ENCODE data around the gene NRG3.

NRG3 gene

DNA sequence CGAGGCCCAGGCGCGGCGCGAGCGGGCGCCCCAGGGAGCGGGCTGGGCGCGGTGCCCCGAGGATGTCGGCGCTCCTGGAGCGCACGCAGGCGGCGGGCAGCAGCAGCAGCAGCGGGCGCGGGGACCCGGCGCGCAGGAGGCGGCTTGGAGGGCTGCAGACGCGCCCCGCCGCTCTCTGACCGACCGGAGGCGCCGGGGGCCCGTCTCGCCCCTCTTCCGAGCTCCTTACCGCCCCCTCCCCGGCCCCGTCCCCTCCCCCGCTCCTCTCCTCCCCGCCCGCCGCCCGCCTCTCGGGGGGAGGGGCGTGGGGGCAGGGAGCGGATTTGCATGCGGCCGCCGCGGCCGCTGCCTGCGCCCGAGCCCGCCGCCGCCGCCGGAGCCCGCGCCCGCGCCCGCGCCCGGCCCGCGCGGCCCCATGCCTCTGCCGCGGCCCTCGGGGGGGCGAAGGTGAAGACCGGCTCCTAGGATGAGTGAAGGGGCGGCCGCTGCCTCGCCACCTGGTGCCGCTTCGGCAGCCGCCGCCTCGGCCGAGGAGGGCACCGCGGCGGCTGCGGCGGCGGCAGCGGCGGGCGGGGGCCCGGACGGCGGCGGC lies at the start of gene NRG3:
Gene NRG3 (plus strand): TSS at position 320 of the 592 bp plus-strand sequence.
- no peak for DNase-seq

- no peak for DNase-seq
Observed at GRCh38 chr10:81828251-81828650, 46.7 kb upstream of the NRG3 start.

DNA sequence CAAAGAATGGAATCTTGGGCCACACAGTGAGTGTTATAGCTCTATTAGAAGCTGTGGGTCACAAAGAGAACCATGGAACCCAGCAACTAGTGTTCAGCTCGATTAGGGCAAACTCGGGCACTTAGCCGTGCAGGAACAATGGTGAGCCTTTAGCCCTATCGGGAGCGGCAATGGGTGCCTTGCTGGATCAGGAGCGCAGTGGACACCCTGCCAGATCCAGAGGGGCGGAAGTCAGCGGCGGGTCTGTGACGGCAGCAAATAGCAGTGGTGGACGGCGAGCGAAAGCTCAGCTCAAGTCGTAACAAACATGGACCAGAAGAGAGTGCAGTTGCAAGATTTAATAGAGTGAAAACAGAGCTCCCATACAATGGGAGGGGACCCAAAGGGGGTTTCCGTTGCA lies 43.9 kb upstream of the NRG3 start:
- DNase-seq, result no peak

- no peak for DNase-seq
Observed at GRCh38 chr10:81838950-81839349, 36.0 kb upstream of the NRG3 start.

DNA sequence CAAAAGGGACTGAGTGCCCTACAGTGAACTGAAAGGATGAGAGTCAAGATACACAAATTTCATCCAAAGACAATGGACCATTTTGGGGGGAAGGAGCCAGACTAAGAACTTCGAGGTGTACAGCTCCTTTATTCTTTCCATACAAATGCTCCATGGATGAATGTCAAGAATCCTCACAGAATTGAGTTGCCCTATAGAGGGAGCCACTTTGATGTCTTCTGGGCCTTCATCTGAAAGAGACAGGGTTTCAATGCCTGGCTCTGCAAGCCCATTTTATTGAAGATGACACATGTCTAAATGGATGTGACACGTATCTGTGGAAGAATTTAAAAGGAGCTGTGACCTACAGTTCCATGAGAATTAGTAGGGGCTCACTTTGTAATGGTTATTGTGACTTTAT lies 32.0 kb upstream of the NRG3 start:
- DNase-seq, result no peak

- no peak for DNase-seq
Observed at GRCh38 chr10:81847675-81848074, 27.3 kb upstream of the NRG3 start.

- no peak for DNase-seq
Observed at GRCh38 chr10:81848514-81848913, 26.5 kb upstream of the NRG3 start.

DNA sequence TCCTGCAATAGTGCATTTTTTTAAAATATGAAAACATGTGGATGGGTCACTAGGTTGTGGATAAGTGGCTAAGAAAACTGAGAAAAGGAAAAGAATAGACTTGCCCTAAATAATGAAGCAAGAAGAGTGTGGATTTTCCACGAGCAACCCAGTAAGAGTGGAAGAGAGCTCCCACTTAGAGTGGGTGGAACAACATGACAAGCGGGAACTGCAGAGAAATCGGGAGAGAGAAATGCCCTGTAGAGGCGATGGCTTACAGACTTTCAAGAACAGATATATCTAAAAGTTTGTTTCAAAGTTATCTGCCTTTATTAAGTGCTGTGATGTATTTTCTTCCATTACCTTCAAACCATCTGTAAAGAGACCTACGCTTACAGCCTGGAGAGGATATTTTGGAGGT lies 26.1 kb upstream of the NRG3 start:
- DNase-seq, result no peak

DNA sequence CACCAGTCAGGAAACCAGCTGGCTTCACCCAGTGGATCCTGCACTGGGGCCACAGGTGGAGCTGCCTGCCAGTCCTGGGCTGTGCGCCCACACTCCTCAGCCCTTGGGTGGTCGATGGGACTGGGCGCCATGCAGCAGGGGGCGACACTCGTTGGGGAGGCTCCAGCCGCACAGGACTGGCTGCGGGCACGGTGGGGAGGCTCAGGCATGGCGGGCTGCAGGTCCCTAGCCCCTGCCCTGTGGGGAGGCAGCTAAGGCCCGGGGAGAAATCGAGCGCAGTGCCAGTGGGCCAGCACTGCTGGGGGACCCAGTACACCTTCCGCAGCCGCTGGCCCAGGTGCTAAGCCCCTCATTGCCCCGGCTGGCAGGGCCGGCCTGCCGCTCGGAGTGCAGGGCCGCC lies 12.4 kb upstream of the NRG3 start:
- no peak for DNase-seq

GRCh38 chr10:81863771-81864170 lies 11.2 kb upstream of the NRG3 start:
- no peak for DNase-seq

DNA sequence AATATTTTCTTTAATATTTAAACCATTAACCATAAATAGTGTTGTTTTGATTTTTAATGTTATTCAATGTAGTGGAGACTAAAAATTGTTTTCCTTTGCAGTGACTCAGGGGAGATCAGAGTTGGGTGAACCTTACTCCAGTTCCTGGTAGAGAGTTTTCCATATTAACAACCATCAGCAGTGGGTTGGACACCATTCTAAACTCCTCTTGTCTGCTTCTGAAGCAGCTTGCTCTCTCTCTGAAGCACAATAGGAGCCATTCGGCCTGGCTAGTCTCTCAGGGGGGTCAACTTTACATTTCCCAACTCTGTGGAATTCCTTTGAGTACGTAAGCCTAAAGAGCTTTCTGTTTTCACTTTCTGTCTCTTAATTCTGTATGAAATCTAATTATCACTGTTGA lies 9.4 kb upstream of the NRG3 start:
- no peak for DNase-seq

- no peak for DNase-seq
Observed at GRCh38 chr10:81866753-81867152, 8.2 kb upstream of the NRG3 start.

DNA sequence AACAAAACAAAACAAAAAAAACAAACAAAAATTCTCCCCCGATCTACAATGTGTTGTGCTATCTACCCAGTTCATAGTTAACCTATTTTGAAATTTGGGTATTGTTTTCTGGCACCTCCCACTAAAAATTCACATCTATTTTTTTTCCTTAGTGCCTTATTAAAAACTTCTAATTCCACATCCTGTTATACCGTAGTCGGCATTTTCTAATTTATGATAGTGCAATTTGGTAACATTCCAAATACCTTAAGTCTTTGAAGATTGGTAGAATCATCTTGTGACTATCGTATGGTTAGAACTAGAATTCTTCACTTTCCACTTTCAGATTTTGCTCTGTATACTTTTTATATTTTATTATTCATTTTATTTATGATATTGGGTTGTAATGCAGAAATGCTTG lies 4.5 kb upstream of the NRG3 start:
- no peak for DNase-seq

- no peak for DNase-seq
Observed at GRCh38 chr10:81871558-81871957, 3.4 kb upstream of the NRG3 start.

GRCh38 chr10:81872206-81872862 lies 2.7 kb upstream of the NRG3 start:
- no peak for DNase-seq

DNA sequence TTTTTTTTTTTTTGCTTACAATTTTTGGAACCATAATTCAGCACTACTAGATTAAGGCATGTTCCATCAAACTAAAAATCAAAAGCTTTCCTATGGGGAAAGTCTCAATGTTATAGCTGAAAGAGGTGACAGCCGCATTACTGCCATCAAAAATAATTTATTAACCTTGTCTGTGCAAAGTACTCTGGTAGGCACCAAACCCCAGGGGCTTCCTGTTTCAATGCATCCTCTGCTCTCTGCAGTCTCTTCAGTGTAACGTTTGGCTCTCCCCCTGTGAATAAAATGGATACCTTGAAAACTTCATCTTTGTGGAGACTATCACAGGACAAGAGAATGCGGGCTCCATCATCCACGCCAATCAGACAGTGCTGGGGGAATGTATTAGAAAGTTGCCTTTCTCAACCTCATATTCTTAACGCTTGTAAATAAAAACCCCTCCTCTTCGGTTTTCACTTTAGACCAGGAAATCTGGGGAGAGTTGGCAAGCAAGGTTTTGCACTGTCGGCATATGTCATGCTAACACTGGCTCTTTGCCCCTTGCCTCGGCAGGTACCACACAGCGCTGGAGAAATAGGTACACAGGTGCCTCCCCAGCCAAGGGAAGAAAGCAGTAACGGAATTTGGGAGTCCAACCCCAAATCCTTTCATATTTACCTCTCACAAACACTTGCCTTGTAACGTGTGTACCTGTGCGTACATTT lies 1.6 kb upstream of the NRG3 start:
- no peak for DNase-seq

DNA sequence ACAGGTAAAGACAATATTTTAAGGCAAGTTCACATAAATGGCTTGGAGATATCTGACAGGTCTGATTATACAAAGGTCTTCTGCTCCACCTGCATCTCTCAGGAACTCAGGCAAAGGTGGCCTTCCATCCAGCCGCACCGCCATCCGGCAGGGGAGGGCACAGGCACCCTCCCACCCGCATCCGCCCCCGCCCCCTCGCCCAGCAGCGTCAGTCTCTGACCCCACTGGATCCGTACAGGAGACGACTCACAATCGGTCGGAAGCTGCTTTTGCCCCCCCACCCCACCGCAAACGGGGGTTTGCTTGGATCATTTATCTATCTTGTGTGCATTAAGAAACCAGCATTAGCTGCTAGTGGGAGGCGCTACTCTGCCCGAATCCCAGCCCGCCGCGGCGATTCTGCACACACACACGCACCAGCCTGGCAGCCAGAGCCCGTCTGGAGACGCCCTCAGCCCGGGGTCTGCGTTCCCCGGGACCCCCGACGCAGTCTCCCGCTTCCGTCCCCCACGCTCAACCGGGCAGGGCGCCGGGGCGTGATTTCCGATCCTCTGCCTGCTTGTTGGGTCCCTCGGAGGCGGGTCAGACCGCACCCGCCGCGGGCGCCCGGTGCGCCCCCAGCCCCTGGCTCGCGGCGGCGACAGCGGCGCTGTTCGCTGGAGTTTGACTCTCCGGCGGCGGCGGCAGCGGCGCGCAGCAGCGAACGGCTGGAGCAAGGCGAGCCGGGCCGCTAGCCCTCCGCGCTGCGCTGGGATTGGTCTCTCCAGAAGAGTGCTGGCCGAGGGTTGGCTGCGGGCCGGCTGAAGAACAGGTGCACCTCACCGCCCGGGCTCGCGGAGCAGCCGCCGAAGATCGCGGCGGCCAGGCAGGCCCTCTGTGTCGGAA lies 820 bp upstream of the NRG3 start:
- peak; percentile 2 for DNase-seq

DNA sequence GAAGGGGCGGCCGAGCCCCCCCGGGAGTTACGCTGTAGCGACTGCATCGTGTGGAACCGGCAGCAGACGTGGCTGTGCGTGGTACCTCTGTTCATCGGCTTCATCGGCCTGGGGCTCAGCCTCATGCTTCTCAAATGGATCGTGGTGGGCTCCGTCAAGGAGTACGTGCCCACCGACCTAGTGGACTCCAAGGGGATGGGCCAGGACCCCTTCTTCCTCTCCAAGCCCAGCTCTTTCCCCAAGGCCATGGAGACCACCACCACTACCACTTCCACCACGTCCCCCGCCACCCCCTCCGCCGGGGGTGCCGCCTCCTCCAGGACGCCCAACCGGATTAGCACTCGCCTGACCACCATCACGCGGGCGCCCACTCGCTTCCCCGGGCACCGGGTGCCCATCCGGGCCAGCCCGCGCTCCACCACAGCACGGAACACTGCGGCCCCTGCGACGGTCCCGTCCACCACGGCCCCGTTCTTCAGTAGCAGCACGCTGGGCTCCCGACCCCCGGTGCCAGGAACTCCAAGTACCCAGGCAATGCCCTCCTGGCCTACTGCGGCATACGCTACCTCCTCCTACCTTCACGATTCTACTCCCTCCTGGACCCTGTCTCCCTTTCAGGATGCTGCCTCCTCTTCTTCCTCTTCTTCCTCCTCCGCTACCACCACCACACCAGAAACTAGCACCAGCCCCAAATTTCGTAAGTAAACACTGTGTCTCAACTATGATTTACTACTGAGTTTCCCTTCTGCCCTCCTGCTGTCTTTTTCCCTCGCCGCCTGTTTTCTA lies 666 bp downstream of the NRG3 start:
- no peak for DNase-seq

- no peak for DNase-seq
Observed at GRCh38 chr10:81876253-81877077, 1.5 kb downstream of the NRG3 start.

DNA sequence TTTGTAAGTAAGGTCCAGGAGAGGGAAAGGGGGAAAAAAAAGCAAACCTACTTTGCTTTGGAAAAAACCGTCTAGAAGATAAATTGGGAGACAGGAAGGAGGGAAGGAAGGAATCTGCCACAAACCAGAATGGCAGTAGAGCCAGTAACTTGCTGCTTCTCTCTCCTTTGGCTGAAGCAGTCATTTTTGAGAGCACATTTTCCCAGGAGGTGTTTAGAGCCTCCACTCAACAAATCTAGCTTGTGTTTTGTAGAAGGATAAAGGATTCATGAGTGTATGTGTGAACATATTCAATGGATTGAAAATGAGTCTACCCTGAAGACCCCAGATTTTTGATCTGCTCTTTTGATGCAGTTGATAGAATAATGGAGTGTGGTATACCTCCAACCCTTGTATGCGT lies 2.6 kb downstream of the NRG3 start:
- no peak for DNase-seq

GRCh38 chr10:81882011-81882410 lies 7.0 kb downstream of the NRG3 start:
- no peak for DNase-seq

- DNase-seq, result no peak
Observed at GRCh38 chr10:81884856-81885255, 9.9 kb downstream of the NRG3 start.

Data from activated CD4-positive, alpha-beta T cell treated with anti-CD3 and anti-CD28 coated beads, Interleukin-10, Interleukin-2, amounts not matched to agents 100 ng/mL and 50 ng/mL, durations not matched to agents 16 hours and 8 hours (primary cell).